GM23248 (cell line): ENCODE measurements around the gene BIRC6.

Source experiments
- EZH2 ChIP-seq: fragments of 200-600 bp; sonication (generic); IDR thresholded peaks from 2 replicates; pipeline ENCODE4 v1.6.1; 2018; ENCODE audit warnings: antibody characterized with exemption, mild to moderate bottlenecking; ENCODE audit not compliant: insufficient read depth, poor library complexity, severe bottlenecking
- EZH2phosphoT487 ChIP-seq: fragments of 200-600 bp; sonication (generic); IDR thresholded peaks from 2 replicates; pipeline ENCODE4 v1.6.1; 2018; ENCODE audit warnings: antibody characterized with exemption, moderate library complexity, mild to moderate bottlenecking, low read depth; ENCODE audit not compliant: insufficient read depth

DNA sequence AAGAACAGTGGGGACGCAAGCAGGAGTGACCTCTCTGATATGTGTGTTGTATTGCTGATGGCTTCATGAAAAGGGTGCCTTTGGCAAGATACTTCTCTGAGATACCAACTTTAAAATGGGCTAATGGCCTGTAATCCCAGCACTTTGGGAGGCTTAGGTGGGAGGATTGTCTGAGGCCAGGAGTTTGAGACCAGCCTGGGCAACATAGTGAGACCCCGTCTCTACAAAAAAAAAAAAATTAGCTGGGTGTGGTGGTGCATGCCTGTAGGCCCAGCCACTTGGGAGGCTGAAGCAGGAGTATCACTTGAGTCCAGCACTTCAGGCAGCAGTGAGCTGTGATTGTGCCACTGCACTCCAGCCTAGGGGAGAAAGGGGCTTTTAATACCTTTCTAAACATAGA is 9.8 kb downstream of the BIRC6 start:
- TF ChIP-seq EZH2 (no peak), EZH2phosphoT487 (no peak)
